SK-N-SH (cell line): ENCODE results near the gene MARK4. TPM values are rescaled to one million over a fixed set of nuclear protein-coding genes. Genes with fewer than 3 reads are reported as not detected.

Source experiments
- CTCF ChIA-PET: fragments of 300-600, 350-600 bp; formaldehyde crosslinking; extraction: SDS; loops from one replicate; lab custom pipeline; 2021; lab: Yijun Ruan, JAX
- POLR2A ChIA-PET: fragments of 350-600 bp; sonication (Branson Sonifier 250); formaldehyde crosslinking; extraction: SDS; loops from one replicate; lab custom pipeline; 2020; ENCODE audit warnings: antibody characterized with exemption, inconsistent platforms; lab: Yijun Ruan, JAX
- DNase-seq: peaks from one replicate; pipeline ENCODE4 v3.0.0; 2012
- H2AFZ ChIP-seq: fragments of 200-600 bp; sonication (generic); 2 replicates; pipeline ENCODE4 v1.8.1; 2016; ENCODE audit warnings: antibody characterized with exemption, mild to moderate bottlenecking, low read depth
- H3F3A ChIP-seq: fragments of 200-600 bp; sonication (generic); replicated peaks from 2 replicates; pipeline ENCODE3; 2016; ENCODE audit warnings: antibody characterized with exemption, mild to moderate bottlenecking; ENCODE audit not compliant: insufficient read depth
- H3K27ac ChIP-seq, 2 experiments: fragments of 200-500 bp in 1 of 2; fragments of 200-600 bp in 1 of 2; sonication (Bioruptor generic) in 1 of 2; sonication (generic), shearing (Covaris generic) in 1 of 2; 2 replicates each; pipeline versions ENCODE4 v1.5.1 to v1.6.1; 2014 to 2016; ENCODE audit warnings: low read depth in 2 of 2, inconsistent platforms in 1 of 2, low read length in 1 of 2, mild to moderate bottlenecking in 1 of 2, mixed read lengths in 1 of 2
- H3K27me3 ChIP-seq: fragments of 200-600 bp; sonication (generic), shearing (Covaris generic); 2 replicates; pipeline ENCODE4 v1.6.1; 2016; ENCODE audit warnings: mixed run types; ENCODE audit not compliant: insufficient read depth
- H3K36me3 ChIP-seq, 2 experiments: fragments of 200-500 bp in 1 of 2; fragments of 200-600 bp in 1 of 2; sonication (Bioruptor generic) in 1 of 2; sonication (generic) in 1 of 2; replicated peaks in 1 of 2; 2 replicates each; pipeline versions ENCODE3 to v1.5.1; 2014 to 2016; ENCODE audit warnings: low read length in 1 of 2, mild to moderate bottlenecking in 1 of 2; ENCODE audit not compliant: insufficient read depth in 2 of 2, control insufficient read depth in 1 of 2
- H3K4me1 ChIP-seq, 2 experiments: fragments of 200-500 bp in 1 of 2; fragments of 200-600 bp in 1 of 2; sonication (Bioruptor generic) in 1 of 2; sonication (generic), shearing (Covaris generic) in 1 of 2; 2 replicates each; pipeline versions ENCODE4 v1.5.1 to v1.6.1; 2014 to 2016; ENCODE audit warnings: low read depth in 1 of 2, low read length in 1 of 2, mixed run types in 1 of 2; ENCODE audit not compliant: insufficient read depth in 2 of 2, control insufficient read depth in 1 of 2
- H3K4me2 ChIP-seq: fragments of 200-600 bp; sonication (generic), shearing (Covaris generic); 2 replicates; pipeline ENCODE4 v1.6.1; 2017; ENCODE audit warnings: mixed run types
- H3K4me3 ChIP-seq, 2 experiments: fragments of 200-500 bp in 1 of 2; fragments of 200-600 bp in 1 of 2; sonication (Bioruptor generic) in 1 of 2; sonication (generic), shearing (Covaris generic) in 1 of 2; 2 replicates each; pipeline versions ENCODE4 v1.5.1 to v1.8.1; 2014 to 2016; ENCODE audit warnings: low read depth in 2 of 2, inconsistent platforms in 1 of 2, low read length in 1 of 2, mild to moderate bottlenecking in 1 of 2, mixed read lengths in 1 of 2, moderate library complexity in 1 of 2
- H3K79me2 ChIP-seq: fragments of 200-600 bp; sonication (generic); 2 replicates; pipeline ENCODE4 v1.8.1; 2017; ENCODE audit warnings: mild to moderate bottlenecking; ENCODE audit not compliant: insufficient read depth
- H3K9ac ChIP-seq: fragments of 200-600 bp; sonication (generic); 2 replicates; pipeline ENCODE4 v1.6.1; 2017; ENCODE audit warnings: mixed run types
- H3K9me2 ChIP-seq: fragments of 200-600 bp; sonication (generic); 2 replicates; pipeline ENCODE4 v1.6.1; 2017; ENCODE audit warnings: mixed run types
- H3K9me3 ChIP-seq: fragments of 200-600 bp; sonication (generic); 2 replicates; pipeline ENCODE4 v1.6.1; 2017; ENCODE audit warnings: mixed run types, mild to moderate bottlenecking, moderate library complexity
- H4K20me1 ChIP-seq: fragments of 200-600 bp; sonication (generic); 2 replicates; pipeline ENCODE4 v1.6.1; 2017; ENCODE audit warnings: mild to moderate bottlenecking, mixed run types; ENCODE audit not compliant: insufficient read depth
- EZH2phosphoT487 ChIP-seq: fragments of 200-600 bp; sonication (generic); IDR thresholded peaks from 2 replicates; pipeline ENCODE4 v1.6.1; 2017; ENCODE audit warnings: low read depth, mixed run types, mild to moderate bottlenecking, antibody characterized with exemption, moderate library complexity, borderline replicate concordance
- FOXJ3 ChIP-seq: sonication (generic); formaldehyde crosslinking; IDR thresholded peaks from 2 replicates; pipeline ENCODE4 v1.5.1; 2020; ENCODE audit warnings: mild to moderate bottlenecking, missing genetic modification reagents
- FOXM1 ChIP-seq: IDR thresholded peaks from 2 replicates; pipeline ENCODE4 v1.4.0; 2012; ENCODE audit warnings: low read depth, mild to moderate bottlenecking
- NRF1 ChIP-seq: IDR thresholded peaks from 2 replicates; pipeline ENCODE4 v1.6.1; 2012; ENCODE audit warnings: low read depth, mild to moderate bottlenecking, low read length
- PBX3 ChIP-seq: IDR thresholded peaks from 2 replicates; pipeline ENCODE4; 2012
- RCOR1 ChIP-seq: fragments of 150-350 bp; IDR thresholded peaks from 2 replicates; pipeline ENCODE4 v1.6.1; 2017; ENCODE audit warnings: antibody characterized with exemption, low read length
- REST ChIP-seq: IDR thresholded peaks from 2 replicates; pipeline ENCODE4 v1.6.1; 2012; ENCODE audit warnings: mild to moderate bottlenecking, low read depth, low read length, moderate library complexity
- TAF1 ChIP-seq: IDR thresholded peaks from 2 replicates; pipeline ENCODE4 v1.6.1; 2012; ENCODE audit warnings: low read depth, mild to moderate bottlenecking, low read length, moderate library complexity, borderline replicate concordance
- TEAD4 ChIP-seq: IDR thresholded peaks from 2 replicates; pipeline ENCODE4 v1.4.0; 2012; ENCODE audit warnings: mild to moderate bottlenecking, borderline replicate concordance; ENCODE audit not compliant: insufficient read depth
- USF1 ChIP-seq: IDR thresholded peaks from 2 replicates; pipeline ENCODE4 v1.4.0; 2012; ENCODE audit warnings: low read depth, borderline replicate concordance
- WGBS: methylation state at CpG from one replicate; pipeline ENCODE4 v1.1.6; 2017; ENCODE audit warnings: low lambda C conversion rate; 5-methylcytosine and 5-hydroxymethylcytosine counted together
- polyA plus RNA-seq, 3 experiments: library from polyadenylated mRNA; depleted of rRNA; stranded (reverse); fragments of >200 nt; gene quantifications; 2 replicates each; pipeline ENCODE4 v1.2.3, GENCODE V29; 2012

The MARK4 gene
- polyA plus RNA-seq, 1 of the 3 experiments (the other 2 are of a cell fraction), result 16.3 TPM

GRCh38 chr19:45244133-45244794 is 6.8 kb upstream of the MARK4 start:
- Histone ChIP-seq H3K27me3 (no peaks in the 10 kb centered on the region), H4K20me1 (no peaks in the 10 kb centered on the region), H3K4me1 (no peaks in the 10 kb centered on the region; a peak in 1 of 4 replicates), H2AFZ (no peak overlapping the region), H3K4me2 (no peak overlapping the region), H3K27ac (no peak overlapping the region), H3F3A (peaks cover 6% of the 10 kb centered on the region), H3K4me3 (no peak overlapping the region), H3K9me3 (no peaks in the 10 kb centered on the region), H3K9ac (no peak overlapping the region), H3K79me2 (no peaks in the 10 kb centered on the region), H3K36me3 (no peaks in the 10 kb centered on the region), H3K9me2 (no peaks in the 10 kb centered on the region)
- ChIA-PET POLR2A (no interaction called here), CTCF (interaction anchor here (1.4 kb wide), 1 partner anchor 94 kb away, joined by 5 read pairs; no protein-coding TSS in a partner anchor)
- DNase-seq, result no peak
- WGBS, result 61% methylated on average over 15 of the region's 15 CpGs
- TF ChIP-seq RCOR1 (no peak), NRF1 (no peak), TAF1 (no peak), TEAD4 (no peak), USF1 (no peak), FOXJ3 (CRISPR knock-in tag) (no peak), FOXM1 (no peak)

- H3K27ac ChIP-seq, result no peak within 1 kb of the TSS
- no peaks in the 10 kb centered on the region for H3K36me3 ChIP-seq
- no peak within 1 kb of the TSS for H2AFZ ChIP-seq
- H4K20me1 ChIP-seq, result no peaks in the 10 kb centered on the region
- H3K27me3 ChIP-seq, result no peaks in the 10 kb centered on the region
- peaks cover 0 to 5% of the 10 kb centered on the region in 2 experiments; a peak in 1 of 4 replicates for H3K4me1 ChIP-seq
- H3K4me3 ChIP-seq, result no peak within 1 kb of the TSS
- H3K79me2 ChIP-seq, result no peaks in the 10 kb centered on the region
- ChIA-PET POLR2A (no interaction called here), CTCF (interaction anchor here (0.8 to 1.8 kb wide), 6 partner anchors 14 to 234 kb away, joined by 3 to 5 read pairs (median 4); partner anchors contain the start of genes BLOC1S3 and TRAPPC6A)
- no peak within 1 kb of the TSS for H3K4me2 ChIP-seq
- H3K9ac ChIP-seq, result no peak within 1 kb of the TSS
- H3K9me3 ChIP-seq, result no peaks in the 10 kb centered on the region
- H3F3A ChIP-seq, result peaks cover 8% of the 10 kb centered on the region
- H3K9me2 ChIP-seq, result no peaks in the 10 kb centered on the region
- 63% methylated on average over 10 of the region's 17 CpGs for WGBS
- TF ChIP-seq PBX3 (no peak), EZH2phosphoT487 (no peak), REST (no peak), TAF1 (no peak)
- no peak for DNase-seq
Measured at GRCh38 chr19:45245334-45245787, 5.7 kb upstream of the MARK4 start, which contains the start of gene EXOC3L2. Gene EXOC3L2 (minus strand): TSS chr19:45245407. CDS start chr19:45239045, 6,362 bp downstream.
